ENCODE data around the gene AVPR1B. TPM values are rescaled to one million over a fixed set of nuclear protein-coding genes. Genes with fewer than 3 reads are reported as not detected.

AVPR1B gene
- total RNA-seq (2022; extraction: Qiagen RNA extraction): not detected in 5 replicates

GRCh38 chr1:206117151-206117948 lies at the start of gene AVPR1B:
Gene AVPR1B (minus strand): TSS chr1:206117388. CDS start chr1:206116890, 498 bp downstream.

Other genes starting within 250 kb of the AVPR1B start
- 0.08 to 0.16 TPM (median 0.14 TPM) in 5 replicates for gene SLC26A9, start 173.9 kb downstream of the AVPR1B start, total RNA-seq (2022; extraction: Qiagen RNA extraction)
- gene RAB7B, start 114.0 kb downstream of the AVPR1B start, total RNA-seq (2022; extraction: Qiagen RNA extraction): 0.91 to 1.6 TPM (median 1.1 TPM) in 5 replicates
- 0.05 to 0.14 TPM (median 0.06 TPM) in 4 of 5 replicates, not detected in the other for gene CTSE, start 93.5 kb downstream of the AVPR1B start, total RNA-seq (2022; extraction: Qiagen RNA extraction)
- gene RHEX, start 64.2 kb downstream of the AVPR1B start, total RNA-seq (2022; extraction: Qiagen RNA extraction): not detected in 5 replicates
- 9.9 to 10.3 TPM (median 10.2 TPM) in 5 replicates for gene FAM72A, start 85.5 kb upstream of the AVPR1B start, total RNA-seq (2022; extraction: Qiagen RNA extraction)
- gene SRGAP2, start 86.2 kb upstream of the AVPR1B start, total RNA-seq (2022; extraction: Qiagen RNA extraction): 25.2 to 30.9 TPM (median 29.9 TPM) in 5 replicates